ENCODE results near the gene EIF4A3. TPM values are rescaled to one million over a fixed set of nuclear protein-coding genes. Genes with fewer than 3 reads are reported as not detected.

The EIF4A3 gene
- total and polyA plus RNA-seq, 10 of the 15 experiments (the other 5 are each of a cell fraction or from before 2014, with no cell fraction given) = 53.3 to 225 (median 103) TPM

DNA sequence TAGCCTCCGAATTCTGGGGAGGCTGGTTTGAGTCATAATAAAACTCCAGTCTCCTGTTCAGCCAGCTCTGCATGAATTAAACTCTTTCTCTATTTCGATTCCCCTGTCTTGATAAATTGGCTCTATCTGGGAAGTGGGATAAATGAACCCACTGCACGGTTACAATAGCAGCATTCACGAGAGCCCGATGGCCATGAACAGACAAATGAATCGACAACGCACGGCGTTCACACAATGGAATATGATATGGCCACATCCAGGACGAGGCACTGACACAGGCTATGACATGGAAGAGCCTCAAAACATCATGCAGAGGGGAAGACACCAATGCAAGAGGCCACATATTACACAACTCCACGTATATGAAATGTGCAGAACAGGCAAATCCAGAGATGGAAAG lies 17.3 kb upstream of the EIF4A3 start:
- in situ Hi-C loops (cut with MboI) = no loop called here
- Histone ChIP-seq H4K20me1 (ENCODE audit: control insufficient read depth, insufficient read depth) (no peaks in the 10 kb centered on the region), H3K27me3 (replicated peaks in 1 of 2; ENCODE audit: control insufficient read depth in 2 of 2, insufficient read depth in 2 of 2, low read length in 1 of 2) (no peaks in the 10 kb centered on the region), H2AFZ (ENCODE audit: control insufficient read depth, low read depth, low read length) (no peak overlapping the region), H3K4me2 (ENCODE audit: control insufficient read depth, insufficient read depth) (no peak overlapping the region), H3K4me3 (no peak overlapping the region), H3K79me2 (ENCODE audit: control insufficient read depth, insufficient read depth, low read length) (no peaks in the 10 kb centered on the region), H3K9ac (ENCODE audit: control insufficient read depth, insufficient read depth, low read length) (no peak overlapping the region), H3K27ac (ENCODE audit: control insufficient read depth, insufficient read depth) (no peak overlapping the region), H3K4me1 (ENCODE audit: control insufficient read depth, insufficient read depth, low read length) (no peaks in the 10 kb centered on the region), H3K36me3 (ENCODE audit: control insufficient read depth in 2 of 2, insufficient read depth in 2 of 2, low read length in 1 of 2) (no peaks in the 10 kb centered on the region), H3K9me3 (replicated peaks; ENCODE audit: control insufficient read depth, insufficient read depth, low read length) (no peaks in the 10 kb centered on the region)
- ChIA-PET CTCF (no interaction called here), RAD21 (ENCODE audit: unreplicated experiment) (no interaction called here), SMC1A (ENCODE audit: uncharacterized antibody, unreplicated experiment) (no interaction called here), POLR2A (no interaction called here)
- FAIRE-seq (no peak), DNase-seq (ENCODE audit: low read depth, low spot score) (no peak), ATAC-seq (no peak)
- no TSS peak for BruUV-seq (replicated peaks)
- TF ChIP-seq SREBF2 (IDR thresholded peaks at IDR 0.05; ENCODE audit: low read length) (no peak), KAT2A (conservative IDR thresholded peaks at IDR 0.05; ENCODE audit: control insufficient read depth, low read depth, low read length) (no peak), MTA3 (IDR thresholded peaks at IDR 0.05; ENCODE audit: borderline replicate concordance, low read length) (no peak), BHLHE40 (IDR thresholded peaks at IDR 0.05; ENCODE audit: borderline replicate concordance in 1 of 2, low read depth in 2 of 2, low read length in 1 of 2) (no peak), ZNF384 (IDR thresholded peaks at IDR 0.05; ENCODE audit: borderline replicate concordance, low read depth, low read length) (no peak), SP1 (IDR thresholded peaks at IDR 0.05; ENCODE audit: low read depth, low read length) (no peak), ATF7 (IDR thresholded peaks at IDR 0.05; ENCODE audit: low read depth) (no peak), TCF7 (IDR thresholded peaks at IDR 0.05; ENCODE audit: borderline replicate concordance) (no peak), ASH2L (IDR thresholded peaks at IDR 0.05; ENCODE audit: borderline replicate concordance, low read depth) (no peak)
- 43% methylated on average over 11 of the region's 11 CpGs for WGBS (ENCODE audit: insufficient coverage, insufficient replicate concordance, low lambda C conversion rate, missing lambda C conversion rate)
- intact Hi-C loops (cut with micrococcal nuclease; ENCODE audit: unreplicated experiment) = no loop called here

DNA sequence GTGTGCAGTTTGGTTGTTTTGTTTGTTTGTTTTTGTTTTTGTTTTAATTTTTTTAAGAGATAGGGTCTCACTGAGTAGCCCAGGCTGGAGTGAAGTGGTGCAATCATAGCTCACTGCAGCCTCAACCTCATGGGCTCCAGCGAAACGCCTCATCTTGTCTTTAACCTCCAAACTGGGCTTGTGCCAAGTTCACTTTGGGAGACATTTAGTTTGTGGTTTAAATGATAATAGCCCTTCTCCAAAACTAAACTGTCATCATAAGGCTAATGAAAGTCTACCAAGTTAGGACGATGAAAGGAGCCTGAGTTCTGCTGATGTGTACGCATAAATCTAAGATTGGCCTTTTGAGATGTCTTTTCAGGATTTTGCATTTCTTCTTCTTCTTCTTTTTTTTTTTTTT lies 16.4 kb upstream of the EIF4A3 start:
- Histone ChIP-seq H3K9me3 (replicated peaks; ENCODE audit: control insufficient read depth, insufficient read depth, low read length) (no peaks in the 10 kb centered on the region), H3K79me2 (ENCODE audit: control insufficient read depth, insufficient read depth, low read length) (no peaks in the 10 kb centered on the region), H3K9ac (ENCODE audit: control insufficient read depth, insufficient read depth, low read length) (no peak overlapping the region), H3K4me1 (ENCODE audit: control insufficient read depth, insufficient read depth, low read length) (no peaks in the 10 kb centered on the region), H2AFZ (ENCODE audit: control insufficient read depth, low read depth, low read length) (no peak overlapping the region), H3K27ac (ENCODE audit: control insufficient read depth, insufficient read depth) (no peak overlapping the region), H3K36me3 (ENCODE audit: control insufficient read depth in 2 of 2, insufficient read depth in 2 of 2, low read length in 1 of 2) (no peaks in the 10 kb centered on the region), H3K27me3 (replicated peaks in 1 of 2; ENCODE audit: control insufficient read depth in 2 of 2, insufficient read depth in 2 of 2, low read length in 1 of 2) (no peaks in the 10 kb centered on the region), H3K4me2 (ENCODE audit: control insufficient read depth, insufficient read depth) (no peak overlapping the region), H3K4me3 (no peak overlapping the region), H4K20me1 (ENCODE audit: control insufficient read depth, insufficient read depth) (no peaks in the 10 kb centered on the region)
- no peak for FAIRE-seq
- no TSS peak for BruUV-seq (replicated peaks)
- WGBS (ENCODE audit: insufficient coverage, insufficient replicate concordance, low lambda C conversion rate, missing lambda C conversion rate) = 78% methylated on average over 4 of the region's 4 CpGs
- TF ChIP-seq WRNIP1 (IDR thresholded peaks at IDR 0.05; ENCODE audit: borderline replicate concordance, low read depth, low read length) (no peak), ESRRA (IDR thresholded peaks at IDR 0.05; ENCODE audit: low read length) (no peak), SPI1 (IDR thresholded peaks at IDR 0.05; ENCODE audit: borderline replicate concordance, insufficient read depth, low read depth, low read length) (no peak), EGR1 (IDR thresholded peaks at IDR 0.05; ENCODE audit: borderline replicate concordance in 1 of 2, low read depth in 2 of 2, low read length in 2 of 2) (no peak), DPF2 (IDR thresholded peaks at IDR 0.05) (no peak)
- no peak for DNase-seq (ENCODE audit: low read depth, low spot score)
- in situ Hi-C loops (cut with MboI) (no loop called here), intact Hi-C loops (cut with micrococcal nuclease; ENCODE audit: unreplicated experiment) (no loop called here)
- ATAC-seq = no peak
- POLR2A ChIA-PET = no interaction called here
- CTCF ChIA-PET = interaction anchor here (0.7 kb wide), 1 partner anchor 21 kb away, joined by 3 read pairs; no protein-coding TSS in a partner anchor
- RAD21 ChIA-PET (ENCODE audit: unreplicated experiment) = no interaction called here
- SMC1A ChIA-PET (ENCODE audit: uncharacterized antibody, unreplicated experiment) = interaction anchor here (1.2 kb wide), 1 partner anchor 17 kb away, joined by 3 read pairs; no protein-coding TSS in a partner anchor
